HG02885 (cell line): ENCODE results near the gene SH2D3C.

Experiments
- ATAC-seq: cut with Tn5 transposase; IDR thresholded peaks from one replicate; pipeline ENCODE4 v1.9.1; 2021; ENCODE audit warnings: mild to moderate bottlenecking; ENCODE audit not compliant: unreplicated experiment, poor library complexity

The SH2D3C gene, protein sequence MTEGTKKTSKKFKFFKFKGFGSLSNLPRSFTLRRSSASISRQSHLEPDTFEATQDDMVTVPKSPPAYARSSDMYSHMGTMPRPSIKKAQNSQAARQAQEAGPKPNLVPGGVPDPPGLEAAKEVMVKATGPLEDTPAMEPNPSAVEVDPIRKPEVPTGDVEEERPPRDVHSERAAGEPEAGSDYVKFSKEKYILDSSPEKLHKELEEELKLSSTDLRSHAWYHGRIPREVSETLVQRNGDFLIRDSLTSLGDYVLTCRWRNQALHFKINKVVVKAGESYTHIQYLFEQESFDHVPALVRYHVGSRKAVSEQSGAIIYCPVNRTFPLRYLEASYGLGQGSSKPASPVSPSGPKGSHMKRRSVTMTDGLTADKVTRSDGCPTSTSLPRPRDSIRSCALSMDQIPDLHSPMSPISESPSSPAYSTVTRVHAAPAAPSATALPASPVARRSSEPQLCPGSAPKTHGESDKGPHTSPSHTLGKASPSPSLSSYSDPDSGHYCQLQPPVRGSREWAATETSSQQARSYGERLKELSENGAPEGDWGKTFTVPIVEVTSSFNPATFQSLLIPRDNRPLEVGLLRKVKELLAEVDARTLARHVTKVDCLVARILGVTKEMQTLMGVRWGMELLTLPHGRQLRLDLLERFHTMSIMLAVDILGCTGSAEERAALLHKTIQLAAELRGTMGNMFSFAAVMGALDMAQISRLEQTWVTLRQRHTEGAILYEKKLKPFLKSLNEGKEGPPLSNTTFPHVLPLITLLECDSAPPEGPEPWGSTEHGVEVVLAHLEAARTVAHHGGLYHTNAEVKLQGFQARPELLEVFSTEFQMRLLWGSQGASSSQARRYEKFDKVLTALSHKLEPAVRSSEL

GRCh38 chr9:127778280-127779135 is at the start of gene SH2D3C:
SH2D3C (minus strand) TSS chr9:127778666; CDS start chr9:127778627, 39 bp downstream.
- peak; percentile 44 for ATAC-seq

DNA sequence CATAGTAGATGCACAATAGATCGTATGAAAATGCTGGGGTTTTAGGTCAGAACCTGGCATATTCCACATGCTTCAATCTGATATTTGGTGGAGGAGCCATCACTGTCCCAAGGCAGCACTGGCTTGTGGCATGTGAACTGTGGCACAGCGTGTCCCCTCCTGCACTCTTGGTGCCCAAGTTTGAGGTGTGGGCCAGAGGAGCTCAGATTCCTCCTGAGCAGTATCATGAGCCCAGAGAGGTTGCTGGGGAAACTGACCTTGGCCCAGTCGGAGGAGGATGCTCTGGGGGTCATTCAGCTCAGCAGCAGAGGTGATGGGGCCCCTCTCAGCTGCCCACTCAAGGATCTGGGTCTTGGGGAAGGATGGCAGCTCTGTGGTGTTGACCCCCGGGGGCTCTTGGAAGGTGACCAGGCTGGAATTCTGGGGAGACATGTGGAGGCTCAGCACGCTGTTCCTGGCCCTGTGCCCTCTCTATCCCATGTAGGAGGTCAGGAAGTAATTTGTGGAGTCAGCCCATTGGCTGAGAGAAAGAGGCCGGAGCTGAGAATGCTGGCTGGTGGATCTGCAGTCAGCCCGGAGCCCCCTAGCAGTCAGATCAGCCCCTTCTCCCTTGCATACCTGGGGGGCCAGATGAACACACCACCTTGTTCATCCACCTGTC is 47.9 kb upstream of the SH2D3C start:
- no peak for ATAC-seq

- ATAC-seq: no peak
These were observed 47.0 kb upstream of the SH2D3C start for GRCh38 chr9:127825319-127826051.

DNA sequence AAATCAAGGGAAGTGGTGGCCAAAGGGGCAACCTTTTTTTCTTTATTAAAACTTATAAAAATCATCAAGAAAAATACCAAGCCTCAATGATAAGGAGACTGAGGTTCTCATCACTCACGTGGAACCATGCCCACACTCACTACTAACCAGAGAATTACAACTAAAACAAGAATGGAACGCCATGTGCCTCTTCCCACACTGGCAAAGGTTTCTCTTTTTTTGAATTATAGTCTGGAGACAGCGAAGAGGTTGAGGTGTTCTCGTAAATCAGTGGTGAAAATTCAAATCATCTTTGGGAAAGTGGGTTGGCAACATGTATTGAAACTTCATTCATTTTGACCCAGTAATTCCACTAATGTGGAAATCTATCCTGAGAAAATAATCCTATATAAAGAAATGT is 43.6 kb upstream of the SH2D3C start:
- ATAC-seq: no peak

- ATAC-seq: no peak
These were observed 40.1 kb upstream of the SH2D3C start for GRCh38 chr9:127818574-127818973.

GRCh38 chr9:127817881-127818434 is 39.5 kb upstream of the SH2D3C start:
- ATAC-seq: no peak

DNA sequence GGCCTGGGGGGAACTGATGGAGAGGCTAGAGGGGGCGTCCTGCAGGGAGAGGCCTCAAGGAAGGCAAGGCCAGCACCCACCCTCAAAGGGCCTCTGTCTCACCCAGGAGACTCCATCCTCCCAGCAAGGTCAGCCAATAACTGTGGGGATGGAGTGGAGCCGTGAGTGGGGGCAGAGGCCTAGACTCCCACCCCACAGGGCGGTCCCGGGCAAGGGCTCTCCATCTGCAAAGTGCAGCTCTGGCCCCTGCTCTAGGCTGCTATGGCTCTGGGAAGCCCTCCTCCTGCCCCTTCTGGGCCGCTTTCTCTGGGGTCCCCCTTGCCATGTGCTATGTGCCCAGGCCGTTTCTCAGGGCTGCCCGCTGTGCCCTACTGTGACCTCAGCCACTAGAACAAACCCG is 38.3 kb upstream of the SH2D3C start:
- no peak for ATAC-seq

DNA sequence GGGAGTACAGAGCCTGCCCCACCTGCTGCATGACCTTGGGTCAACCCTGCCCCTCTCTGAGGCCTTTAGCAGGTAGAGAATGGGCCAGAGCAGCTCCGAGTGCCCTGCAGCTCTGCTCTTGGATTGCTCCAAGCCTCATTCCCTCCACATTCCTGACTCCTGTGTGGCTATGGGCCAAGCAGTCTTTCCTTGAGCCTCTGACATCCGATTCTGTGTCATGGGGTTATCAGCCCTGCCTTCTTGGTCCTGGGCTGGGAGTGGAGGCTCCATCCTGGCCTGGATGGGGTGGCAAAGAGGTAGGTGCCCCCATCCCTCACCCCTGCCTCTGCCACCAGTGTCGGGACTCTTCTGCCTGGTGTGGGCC is 37.9 kb upstream of the SH2D3C start:
- no peak for ATAC-seq

DNA sequence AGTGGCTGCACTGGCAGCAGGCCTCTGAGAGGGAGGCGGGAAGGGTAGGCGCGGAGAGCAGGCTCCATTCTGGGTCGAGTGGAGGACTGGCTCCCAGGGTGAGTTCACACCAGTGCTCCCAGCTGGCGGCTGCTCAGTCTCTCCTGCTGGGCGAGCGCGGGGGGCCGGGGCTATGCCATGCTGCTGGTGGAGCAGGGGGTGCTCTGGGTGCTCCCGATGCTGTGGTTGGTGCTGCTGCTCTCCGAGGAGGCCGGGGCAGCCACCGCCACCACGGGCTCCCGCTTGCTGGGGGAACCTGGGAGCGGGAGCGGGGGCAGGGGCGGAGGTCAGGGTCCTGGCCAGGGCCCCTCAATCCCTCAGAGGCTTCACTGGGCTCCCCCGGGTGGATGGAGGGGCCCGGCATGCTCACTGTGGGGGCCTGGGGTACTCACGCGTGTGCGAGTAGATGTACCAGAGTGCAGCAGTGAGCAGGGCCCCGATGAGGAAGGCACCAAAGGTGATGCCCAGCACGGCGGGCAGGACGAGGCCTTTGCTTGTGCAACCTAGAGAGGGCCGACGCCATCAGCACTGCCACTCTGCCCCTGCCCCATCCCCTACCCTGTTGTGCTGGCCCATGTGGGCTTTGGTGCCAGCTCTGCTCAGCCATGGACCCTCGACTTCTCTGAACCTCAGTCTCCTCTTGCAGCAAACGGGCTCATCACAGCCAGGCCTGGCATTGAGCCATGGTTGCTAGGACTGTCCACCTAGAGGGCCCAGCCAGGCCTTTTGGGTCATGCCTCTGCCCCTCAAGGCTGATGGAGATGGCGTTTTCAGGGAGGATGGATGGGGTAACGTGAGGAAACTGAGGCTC is 37.3 kb upstream of the SH2D3C start:
- ATAC-seq: no peak

DNA sequence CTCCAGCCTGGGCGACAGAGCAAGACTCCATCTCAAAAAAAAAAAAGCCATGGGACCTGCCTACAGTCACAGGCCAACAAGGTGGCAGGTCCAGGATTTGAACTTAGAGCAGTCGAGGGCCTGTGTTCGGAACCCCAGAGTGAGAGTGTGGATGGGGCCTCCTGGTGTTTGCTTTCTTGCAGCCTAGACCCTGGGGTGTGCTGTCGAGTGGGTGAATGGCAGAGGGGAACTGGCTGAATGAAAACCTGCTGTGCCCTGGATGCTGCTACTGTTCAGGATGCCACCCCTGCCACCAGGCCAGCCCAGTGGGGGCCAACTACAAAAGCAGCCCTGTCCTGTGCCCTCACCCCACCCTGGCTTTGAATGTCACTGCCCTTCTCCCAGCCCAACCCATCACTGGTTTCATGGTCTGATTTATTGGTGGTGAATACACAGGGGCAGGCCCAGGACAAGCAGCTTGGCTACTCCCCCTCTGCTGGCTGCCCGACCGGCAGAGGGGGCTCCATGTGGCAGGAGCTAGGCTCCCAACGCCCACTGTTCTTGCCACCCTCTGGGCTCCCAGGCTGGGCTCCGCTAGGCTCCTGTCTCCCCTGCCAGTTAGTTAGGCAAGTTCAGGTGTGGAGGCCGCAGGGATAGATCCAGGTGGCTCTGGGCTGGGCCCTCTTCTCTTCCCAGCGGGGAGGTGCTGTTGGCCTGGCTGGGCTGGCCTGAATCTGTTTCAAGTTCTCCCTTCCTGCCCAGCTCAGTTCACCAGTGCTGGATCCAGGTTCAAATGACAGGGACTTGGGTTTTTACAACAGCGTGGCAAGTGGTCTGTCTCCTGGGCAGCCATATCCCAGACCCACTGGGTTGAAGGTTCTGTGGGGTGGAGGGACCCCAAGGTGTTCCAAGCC is 36.4 kb upstream of the SH2D3C start:
- ATAC-seq: no peak

DNA sequence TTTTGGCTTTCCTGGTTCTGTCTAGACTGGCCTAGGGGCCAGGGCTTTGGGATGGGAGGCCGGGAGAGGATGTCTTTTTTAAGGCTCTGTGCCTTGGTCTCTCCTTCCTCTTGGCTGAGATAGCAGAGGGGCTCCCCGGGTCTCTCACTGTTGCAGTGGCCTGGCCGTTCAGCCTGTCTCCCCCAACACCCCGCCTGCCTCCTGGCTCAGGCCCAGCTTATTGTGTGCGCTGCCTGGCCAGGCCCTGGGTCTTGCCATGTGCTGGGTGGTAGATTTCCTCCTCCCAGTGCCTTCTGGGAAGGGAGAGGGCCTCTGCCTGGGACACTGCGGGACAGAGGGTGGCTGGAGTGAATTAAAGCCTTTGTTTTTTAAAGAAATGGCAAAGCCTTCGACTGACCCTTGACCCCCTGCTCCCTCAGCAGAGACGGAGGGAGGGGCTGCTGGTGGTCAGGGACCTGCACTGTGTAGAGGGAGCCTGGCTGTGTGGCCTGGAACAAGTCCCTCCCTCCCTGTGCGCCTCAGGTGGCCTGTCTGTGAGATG is 35.3 kb upstream of the SH2D3C start:
- ATAC-seq: no peak

- ATAC-seq: no peak
These were observed 34.6 kb upstream of the SH2D3C start for GRCh38 chr9:127812936-127813675.

DNA sequence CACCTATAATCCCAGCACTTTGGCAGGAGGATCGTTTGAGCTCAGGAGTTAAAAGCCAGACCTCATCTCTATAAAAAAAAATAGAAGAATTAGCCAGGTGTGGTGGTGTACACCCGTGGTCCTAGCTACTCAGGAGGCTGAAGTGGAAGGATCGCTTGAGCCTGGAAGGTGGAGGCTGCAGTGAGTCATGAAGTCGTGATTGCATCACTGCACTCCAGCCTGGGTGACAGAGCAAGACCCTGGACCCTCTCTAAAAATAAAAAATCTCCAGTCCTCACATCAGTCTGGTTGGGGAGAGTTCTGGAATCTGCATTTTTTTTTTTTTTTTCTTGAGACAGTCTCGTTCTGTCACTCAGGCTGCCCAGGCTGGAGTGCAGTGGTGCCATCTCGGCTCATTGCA is 33.5 kb upstream of the SH2D3C start:
- ATAC-seq: no peak

DNA sequence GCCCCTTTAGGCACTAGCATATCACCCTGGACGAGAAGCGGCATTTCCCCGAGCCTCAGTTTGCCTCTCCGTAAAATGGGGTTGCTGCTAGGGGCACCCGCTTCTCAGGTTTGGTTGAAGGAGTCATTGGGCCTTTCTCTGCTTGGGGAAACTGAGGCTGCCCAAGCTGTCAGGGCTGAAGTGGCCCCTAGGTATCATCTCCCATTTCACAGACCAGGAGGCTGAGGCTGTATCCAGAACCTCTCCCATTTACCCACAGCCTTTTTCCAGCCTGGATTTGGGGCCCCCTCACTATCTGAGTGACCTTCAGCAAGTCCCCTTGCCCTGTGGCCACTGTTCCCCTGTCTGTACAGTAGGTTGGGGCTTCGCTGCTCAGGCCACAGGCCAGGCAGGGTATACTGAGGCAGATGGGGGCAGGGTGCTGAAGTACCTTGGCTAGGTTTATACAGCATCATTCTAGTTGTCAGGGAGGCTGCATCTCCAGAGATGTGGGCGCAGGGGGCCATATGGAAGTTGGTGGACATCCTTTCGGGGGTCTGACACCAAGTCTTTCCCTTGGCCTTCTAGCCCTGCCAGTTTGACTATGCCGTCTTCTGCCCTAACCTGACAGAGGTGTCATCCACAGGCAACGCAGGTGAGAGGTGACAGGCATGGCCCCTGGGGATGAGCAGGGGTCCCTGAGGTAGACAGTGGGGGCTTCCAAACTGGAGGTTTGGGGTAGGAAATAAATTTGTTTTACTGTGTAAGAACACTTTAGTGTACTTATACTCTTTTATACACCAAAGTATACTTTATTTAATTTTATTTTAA is 32.1 kb upstream of the SH2D3C start:
- ATAC-seq: no peak

- ATAC-seq: no peak
These were observed 31.3 kb upstream of the SH2D3C start for GRCh38 chr9:127809540-127810377.
